Measurements from ENCODE around the gene WAC. TPM values are rescaled to one million over a fixed set of nuclear protein-coding genes. Genes with fewer than 3 reads are reported as not detected.

Gene WAC
- total and polyA plus RNA-seq, 2 of the 13 experiments (the other 11 are each of a cell fraction or from before 2014, with no cell fraction given) = 69.1 to 96.2 TPM

- CTCF ChIA-PET (ENCODE audit: low intra/inter-chr PET ratio, low total read pairs) = no interaction called here
- Histone ChIP-seq H3K4me2 (ENCODE audit: low read depth, low read length) (peak overlapping the region; percentile 85), H3K4me1 (ENCODE audit: insufficient read depth, low read length) (peaks cover 44% of the 10 kb centered on the region), H3K4me3 (replicated peaks in 1 of 3; ENCODE audit: insufficient read depth in 1 of 3, low read depth in 2 of 3, low read length in 3 of 3) (peak overlapping the region; percentile 94 to 98 (median 98)), H3K27me3 (ENCODE audit: control insufficient read depth in 1 of 2, insufficient read depth in 2 of 2, low read length in 2 of 2) (no peaks in the 10 kb centered on the region; a peak in 1 of 5 replicates), H3K36me3 (replicated peaks in 1 of 2; ENCODE audit: control insufficient read depth in 1 of 2, insufficient read depth in 2 of 2, low read length in 2 of 2) (peaks cover 6 to 29% of the 10 kb centered on the region in 2 experiments), H4K20me1 (ENCODE audit: insufficient read depth, low read length) (peaks cover 14% of the 10 kb centered on the region; the same call in 1 of the 2 replicates), H3K9me3 (ENCODE audit: low read length) (no peaks in the 10 kb centered on the region), H3K9ac (ENCODE audit: insufficient read depth, low read depth, low read length) (peak overlapping the region; percentile 96), H2AFZ (ENCODE audit: low read length) (no peak overlapping the region), H3K79me2 (ENCODE audit: insufficient read depth, low read length) (peaks cover 58% of the 10 kb centered on the region), H3K27ac (ENCODE audit: extremely low read length, insufficient read depth, low read length) (peak overlapping the region; percentile 87)
- in situ Hi-C loops (cut with HindIII; ENCODE audit: extremely low pct_ligation_motif_present, low pct_unique_long_range_greater_than_20kb) = loop anchor here (10.0 kb wide), 1 partner anchor 99 kb away; no protein-coding TSS in a partner anchor
- peak; percentile 13 for DNase-seq (ENCODE audit: low spot score)
- no TSS peak for BruUV-seq (replicated peaks)
- intact Hi-C loops (cut with micrococcal nuclease; ENCODE audit: unreplicated experiment) = loop anchor here (2.0 kb wide), 1 partner anchor 101 kb away; no protein-coding TSS in a partner anchor
- 1% methylated on average over 19 of the region's 64 CpGs for WGBS (ENCODE audit: low lambda C conversion rate)
- POLR2A ChIA-PET = interaction anchor here (0.9 to 1.7 kb wide), 4 partner anchors 12 to 878 kb away, joined by 3 to 4 read pairs (median 4); no protein-coding TSS in a partner anchor
- ATAC-seq = peak; percentile 16
- FAIRE-seq = no peak
- TF ChIP-seq KDM6A (CRISPR knock-in tag; IDR thresholded peaks at IDR 0.05; ENCODE audit: low read depth) = no peak
- TF ChIP-seq FOXJ3 (CRISPR knock-in tag; IDR thresholded peaks at IDR 0.05; ENCODE audit: borderline replicate concordance) = no peak
- peak; percentile 27; the same call in 1 of the 2 replicates for TF ChIP-seq ZNF607 (CRISPR knock-in tag; IDR thresholded peaks at IDR 0.05; ENCODE audit: borderline replicate concordance)
- no peak for TF ChIP-seq MLLT10 (CRISPR knock-in tag; IDR thresholded peaks at IDR 0.05)
- no peak for TF ChIP-seq SNRNP70 (IDR thresholded peaks at IDR 0.05; ENCODE audit: low read depth, low read length)
- no peak for TF ChIP-seq HMGA1 (CRISPR knock-in tag; conservative IDR thresholded peaks at IDR 0.05)
- TF ChIP-seq SMC3 (IDR thresholded peaks at IDR 0.05; ENCODE audit: low read length) = no peak
- no peak for TF ChIP-seq MED8 (CRISPR knock-in tag; IDR thresholded peaks at IDR 0.05; ENCODE audit: insufficient replicate concordance)
- TF ChIP-seq, protein P1, sequence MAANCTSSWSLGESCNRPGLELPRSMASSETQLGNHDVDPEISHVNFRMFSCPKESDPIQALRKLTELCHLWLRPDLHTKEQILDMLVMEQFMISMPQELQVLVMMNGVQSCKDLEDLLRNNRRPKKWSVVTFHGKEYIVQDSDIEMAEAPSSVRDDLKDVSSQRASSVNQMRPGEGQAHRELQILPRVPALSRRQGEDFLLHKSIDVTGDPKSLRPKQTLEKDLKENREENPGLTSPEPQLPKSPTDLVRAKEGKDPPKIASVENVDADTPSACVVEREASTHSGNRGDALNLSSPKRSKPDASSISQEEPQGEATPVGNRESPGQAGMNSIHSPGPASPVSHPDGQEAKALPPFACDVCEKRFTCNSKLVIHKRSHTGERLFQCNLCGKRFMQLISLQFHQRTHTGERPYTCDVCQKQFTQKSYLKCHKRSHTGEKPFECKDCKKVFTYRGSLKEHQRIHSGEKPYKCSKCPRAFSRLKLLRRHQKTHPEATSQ (CRISPR knock-in tag; IDR thresholded peaks at IDR 0.05; ENCODE audit: borderline replicate concordance) = no peak
- TF ChIP-seq, protein P2, sequence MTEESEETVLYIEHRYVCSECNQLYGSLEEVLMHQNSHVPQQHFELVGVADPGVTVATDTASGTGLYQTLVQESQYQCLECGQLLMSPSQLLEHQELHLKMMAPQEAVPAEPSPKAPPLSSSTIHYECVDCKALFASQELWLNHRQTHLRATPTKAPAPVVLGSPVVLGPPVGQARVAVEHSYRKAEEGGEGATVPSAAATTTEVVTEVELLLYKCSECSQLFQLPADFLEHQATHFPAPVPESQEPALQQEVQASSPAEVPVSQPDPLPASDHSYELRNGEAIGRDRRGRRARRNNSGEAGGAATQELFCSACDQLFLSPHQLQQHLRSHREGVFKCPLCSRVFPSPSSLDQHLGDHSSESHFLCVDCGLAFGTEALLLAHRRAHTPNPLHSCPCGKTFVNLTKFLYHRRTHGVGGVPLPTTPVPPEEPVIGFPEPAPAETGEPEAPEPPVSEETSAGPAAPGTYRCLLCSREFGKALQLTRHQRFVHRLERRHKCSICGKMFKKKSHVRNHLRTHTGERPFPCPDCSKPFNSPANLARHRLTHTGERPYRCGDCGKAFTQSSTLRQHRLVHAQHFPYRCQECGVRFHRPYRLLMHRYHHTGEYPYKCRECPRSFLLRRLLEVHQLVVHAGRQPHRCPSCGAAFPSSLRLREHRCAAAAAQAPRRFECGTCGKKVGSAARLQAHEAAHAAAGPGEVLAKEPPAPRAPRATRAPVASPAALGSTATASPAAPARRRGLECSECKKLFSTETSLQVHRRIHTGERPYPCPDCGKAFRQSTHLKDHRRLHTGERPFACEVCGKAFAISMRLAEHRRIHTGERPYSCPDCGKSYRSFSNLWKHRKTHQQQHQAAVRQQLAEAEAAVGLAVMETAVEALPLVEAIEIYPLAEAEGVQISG (CRISPR knock-in tag; IDR thresholded peaks at IDR 0.05) = no peak
- TF ChIP-seq MYC (CRISPR knock-in tag; IDR thresholded peaks at IDR 0.05; ENCODE audit: borderline replicate concordance) = peak; percentile 32; the same call in 1 of the 2 replicates
- TF ChIP-seq ZNF569 (CRISPR knock-in tag; IDR thresholded peaks at IDR 0.05; ENCODE audit: borderline replicate concordance) = no peak
- no peak for TF ChIP-seq FOXM1 (CRISPR knock-in tag; IDR thresholded peaks at IDR 0.05)
- TF ChIP-seq PRDM15 (CRISPR knock-in tag; IDR thresholded peaks at IDR 0.05) = no peak
- TF ChIP-seq ZFP41 (CRISPR knock-in tag; IDR thresholded peaks at IDR 0.05; ENCODE audit: borderline replicate concordance) = no peak
- TF ChIP-seq ZNF274 (CRISPR knock-in tag; IDR thresholded peaks at IDR 0.05) = peak; percentile 77; the same call in 1 of the 2 replicates
Observed at GRCh38 chr10:28533571-28534304, 820 bp downstream of the WAC start.
